Measurements from ENCODE around the gene NEXMIF. TPM values are rescaled to one million over a fixed set of nuclear protein-coding genes. Genes with fewer than 3 reads are reported as not detected.
"Not testable (repeated sequence)": the region's sequence is repeated elsewhere in the genome, so short reads cannot be mapped to it uniquely, and the experiment has no call there.

Gene NEXMIF
- total RNA-seq, 2 experiments from 2014 or later = not detected

- Histone ChIP-seq H3K4me1 (ENCODE audit: insufficient read depth, low read length, poor library complexity, severe bottlenecking) (no peaks in the 10 kb centered on the region), H3K4me3 (ENCODE audit: low read depth, low read length, poor library complexity, severe bottlenecking) (no peak overlapping the region), H3K9me2 (ENCODE audit: insufficient read depth, low read length) (no peaks in the 10 kb centered on the region), H3K4me2 (ENCODE audit: low read length) (no peak overlapping the region), H2AFZ (ENCODE audit: low read length) (no peak overlapping the region), H4K20me1 (ENCODE audit: insufficient read depth, low read length) (no peaks in the 10 kb centered on the region), H3K79me2 (ENCODE audit: insufficient read depth, low read depth, low read length) (no peaks in the 10 kb centered on the region), H3K36me3 (ENCODE audit: insufficient read depth, low read length) (no peaks in the 10 kb centered on the region), H3K27ac (ENCODE audit: low read depth, low read length, poor library complexity, severe bottlenecking) (no peak overlapping the region), H3K9me3 (ENCODE audit: low read length) (no peaks in the 10 kb centered on the region)
- intact Hi-C loops (cut with micrococcal nuclease; ENCODE audit: unreplicated experiment) = no loop called here
- POLR2A ChIA-PET = interaction anchor here (0.5 kb wide), 1 partner anchor 419 kb away, joined by 5 read pairs; no protein-coding TSS in a partner anchor
- no TSS peak for BruUV-seq (replicated peaks)
- TF ChIP-seq EZH2phosphoT487 (IDR thresholded peaks at IDR 0.05; ENCODE audit: borderline replicate concordance, low read depth, low read length) (no peak), CTCF (conservative IDR thresholded peaks at IDR 0.05; ENCODE audit: low read length) (no peak)
- DNase-seq (ENCODE audit: low spot score) = no peak
- CTCF ChIA-PET (ENCODE audit: unreplicated experiment) = no interaction called here
Observed at GRCh38 chrX:74736450-74736849, 188.8 kb downstream of the NEXMIF start.

- CTCF ChIA-PET (ENCODE audit: unreplicated experiment) = no interaction called here
- POLR2A ChIA-PET = no interaction called here
- no peak overlapping the region for H3K4me2 ChIP-seq (ENCODE audit: low read length)
- no peak overlapping the region for H3K4me3 ChIP-seq (ENCODE audit: low read depth, low read length, poor library complexity, severe bottlenecking)
- no peak overlapping the region for H2AFZ ChIP-seq (ENCODE audit: low read length)
- H3K79me2 ChIP-seq (ENCODE audit: insufficient read depth, low read depth, low read length) = no peaks in the 10 kb centered on the region
- H4K20me1 ChIP-seq (ENCODE audit: insufficient read depth, low read length) = no peaks in the 10 kb centered on the region
- H3K9me3 ChIP-seq (ENCODE audit: low read length) = no peaks in the 10 kb centered on the region
- no peak overlapping the region for H3K27ac ChIP-seq (ENCODE audit: low read depth, low read length, poor library complexity, severe bottlenecking)
- intact Hi-C loops (cut with micrococcal nuclease; ENCODE audit: unreplicated experiment) = no loop called here
- no peaks in the 10 kb centered on the region for H3K4me1 ChIP-seq (ENCODE audit: insufficient read depth, low read length, poor library complexity, severe bottlenecking)
- BruUV-seq (replicated peaks) = no TSS peak
- no peak for TF ChIP-seq CTCF (conservative IDR thresholded peaks at IDR 0.05; ENCODE audit: low read length)
- no peak for TF ChIP-seq EZH2phosphoT487 (IDR thresholded peaks at IDR 0.05; ENCODE audit: borderline replicate concordance, low read depth, low read length)
- no peak for DNase-seq (ENCODE audit: low spot score)
- no peaks in the 10 kb centered on the region for H3K36me3 ChIP-seq (ENCODE audit: insufficient read depth, low read length)
- H3K9me2 ChIP-seq (ENCODE audit: insufficient read depth, low read length) = no peaks in the 10 kb centered on the region
Observed at GRCh38 chrX:74705269-74705668, 220.0 kb downstream of the NEXMIF start.

DNA sequence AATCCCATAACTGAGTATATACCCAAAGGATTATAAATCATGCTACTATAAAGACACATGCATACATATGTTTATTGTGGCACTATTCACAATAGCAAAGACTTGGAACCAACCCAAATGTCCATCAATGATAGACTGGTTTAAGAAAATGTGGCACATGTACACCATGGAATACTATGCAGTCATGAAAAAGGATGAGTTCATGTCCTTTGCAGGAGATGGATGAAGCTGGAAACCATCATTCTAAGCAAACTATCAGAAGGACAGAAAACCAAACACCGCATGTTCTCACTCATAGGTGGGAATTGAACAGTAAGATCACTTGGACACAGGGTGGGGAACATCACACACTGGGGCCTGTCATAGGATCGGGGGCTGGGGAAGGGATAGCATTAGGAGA, 223.9 kb downstream of the NEXMIF start:
- POLR2A ChIA-PET; H2AFZ ChIP-seq (ENCODE audit: low read length); H3K9me3 ChIP-seq (ENCODE audit: low read length); H3K79me2 ChIP-seq (ENCODE audit: insufficient read depth, low read depth, low read length); BruUV-seq (replicated peaks); CTCF ChIA-PET (ENCODE audit: unreplicated experiment); H3K4me1 ChIP-seq (ENCODE audit: insufficient read depth, low read length, poor library complexity, severe bottlenecking); H4K20me1 ChIP-seq (ENCODE audit: insufficient read depth, low read length); DNase-seq (ENCODE audit: low spot score); H3K4me3 ChIP-seq (ENCODE audit: low read depth, low read length, poor library complexity, severe bottlenecking); H3K27ac ChIP-seq (ENCODE audit: low read depth, low read length, poor library complexity, severe bottlenecking); H3K36me3 ChIP-seq (ENCODE audit: insufficient read depth, low read length); H3K9me2 ChIP-seq (ENCODE audit: insufficient read depth, low read length); intact Hi-C loops (cut with micrococcal nuclease; ENCODE audit: unreplicated experiment); H3K4me2 ChIP-seq (ENCODE audit: low read length): not testable (repeated sequence)
